ENCODE measurements around the gene LDHAL6B. TPM values are rescaled to one million over a fixed set of nuclear protein-coding genes. Genes with fewer than 3 reads are reported as not detected.
A peak's percentile ranks its signal among the peaks of the same experiment; 100 is the strongest.

LDHAL6B gene
- total RNA-seq, 1 experiment from 2014 or later: not detected

GRCh38 chr15:59177317-59177660 lies 29.4 kb upstream of the LDHAL6B start:
- no peak for DNase-seq (ENCODE audit: low read depth)

GRCh38 chr15:59178151-59178695 lies 28.4 kb upstream of the LDHAL6B start:
- DNase-seq (ENCODE audit: low read depth): no peak

- no peak for DNase-seq (ENCODE audit: low read depth)
Measured at GRCh38 chr15:59179717-59180116, 26.9 kb upstream of the LDHAL6B start.

- DNase-seq (ENCODE audit: low read depth): no peak
Measured at GRCh38 chr15:59180945-59181600, 25.6 kb upstream of the LDHAL6B start.

- no peak for DNase-seq (ENCODE audit: low read depth)
Measured at GRCh38 chr15:59185725-59186124, 20.9 kb upstream of the LDHAL6B start.

- no peak for DNase-seq (ENCODE audit: low read depth)
Measured at GRCh38 chr15:59186501-59186900, 20.1 kb upstream of the LDHAL6B start.

- DNase-seq (ENCODE audit: low read depth): no peak
Measured at GRCh38 chr15:59189241-59189640, 17.4 kb upstream of the LDHAL6B start.

- peak; percentile 96 for DNase-seq (ENCODE audit: low read depth)
Measured at GRCh38 chr15:59190291-59190690, 16.4 kb upstream of the LDHAL6B start.

GRCh38 chr15:59191855-59192237 lies 14.8 kb upstream of the LDHAL6B start:
- peak; percentile 95 for DNase-seq (ENCODE audit: low read depth)

- no peak for DNase-seq (ENCODE audit: low read depth)
Measured at GRCh38 chr15:59194639-59195325, 11.9 kb upstream of the LDHAL6B start.

- DNase-seq (ENCODE audit: low read depth): no peak
Measured at GRCh38 chr15:59196416-59196815, 10.2 kb upstream of the LDHAL6B start.

GRCh38 chr15:59197454-59197853 lies 9.2 kb upstream of the LDHAL6B start:
- DNase-seq (ENCODE audit: low read depth): no peak

GRCh38 chr15:59199626-59200465 lies 6.8 kb upstream of the LDHAL6B start:
- peak; percentile 92 for DNase-seq (ENCODE audit: low read depth)

- DNase-seq (ENCODE audit: low read depth): peak; percentile 57
Measured at GRCh38 chr15:59200560-59200959, 6.1 kb upstream of the LDHAL6B start.

GRCh38 chr15:59203008-59203407 lies 3.6 kb upstream of the LDHAL6B start:
- no peak for DNase-seq (ENCODE audit: low read depth)

GRCh38 chr15:59203657-59204056 lies 3.0 kb upstream of the LDHAL6B start:
- DNase-seq (ENCODE audit: low read depth): no peak

GRCh38 chr15:59205839-59206622 lies 612 bp upstream of the LDHAL6B start:
- no peak for DNase-seq (ENCODE audit: low read depth)

GRCh38 chr15:59208613-59209249 lies 2.1 kb downstream of the LDHAL6B start:
- DNase-seq (ENCODE audit: low read depth): peak; percentile 80

- DNase-seq (ENCODE audit: low read depth): no peak
Measured at GRCh38 chr15:59210186-59210585, 3.5 kb downstream of the LDHAL6B start.

- no peak for DNase-seq (ENCODE audit: low read depth)
Measured at GRCh38 chr15:59216911-59217310, 10.3 kb downstream of the LDHAL6B start.

GRCh38 chr15:59217876-59218498 lies 11.3 kb downstream of the LDHAL6B start:
- DNase-seq (ENCODE audit: low read depth): no peak
